ENCODE results near the gene GATB. TPM values are rescaled to one million over a fixed set of nuclear protein-coding genes. Genes with fewer than 3 reads are reported as not detected.

Gene GATB
- total RNA-seq, 1 experiment from 2014 or later: 29.6 TPM

DNA sequence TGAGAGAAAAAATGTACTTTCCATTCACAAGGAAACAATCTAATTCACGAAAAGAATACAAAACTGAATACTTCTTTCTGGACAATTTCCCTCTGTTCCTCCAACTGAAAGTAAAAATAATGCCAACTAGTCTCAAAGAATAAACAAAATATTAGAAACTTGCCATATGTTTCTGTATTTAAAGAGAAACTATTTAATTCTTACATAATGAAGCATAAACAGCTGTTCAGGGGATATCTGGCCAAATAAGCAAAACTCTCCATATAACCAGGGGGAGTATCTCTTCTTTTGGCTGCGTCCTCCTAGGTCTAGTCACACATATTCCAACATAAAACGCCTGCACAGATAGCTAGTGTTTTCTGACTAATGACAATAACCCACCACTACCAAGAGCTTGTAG is 805 bp downstream of the GATB start:
- Mint-ChIP-seq H3K4me1 (ENCODE audit: low read depth, unreplicated experiment) (peaks cover 9% of the 10 kb centered on the region), H3K4me3 (ENCODE audit: unreplicated experiment) (peak overlapping the region; percentile 98), H3K27ac (ENCODE audit: unreplicated experiment) (peak overlapping the region; percentile 100), H3K27me3 (ENCODE audit: insufficient read depth, unreplicated experiment) (peaks cover 3% of the 10 kb centered on the region), H3K9me3 (ENCODE audit: unreplicated experiment) (no peaks in the 10 kb centered on the region), H3K36me3 (ENCODE audit: insufficient read depth, unreplicated experiment) (peaks cover 10% of the 10 kb centered on the region)
- BruUV-seq (replicated peaks): no TSS peak
- TF ChIP-seq, protein P1, sequence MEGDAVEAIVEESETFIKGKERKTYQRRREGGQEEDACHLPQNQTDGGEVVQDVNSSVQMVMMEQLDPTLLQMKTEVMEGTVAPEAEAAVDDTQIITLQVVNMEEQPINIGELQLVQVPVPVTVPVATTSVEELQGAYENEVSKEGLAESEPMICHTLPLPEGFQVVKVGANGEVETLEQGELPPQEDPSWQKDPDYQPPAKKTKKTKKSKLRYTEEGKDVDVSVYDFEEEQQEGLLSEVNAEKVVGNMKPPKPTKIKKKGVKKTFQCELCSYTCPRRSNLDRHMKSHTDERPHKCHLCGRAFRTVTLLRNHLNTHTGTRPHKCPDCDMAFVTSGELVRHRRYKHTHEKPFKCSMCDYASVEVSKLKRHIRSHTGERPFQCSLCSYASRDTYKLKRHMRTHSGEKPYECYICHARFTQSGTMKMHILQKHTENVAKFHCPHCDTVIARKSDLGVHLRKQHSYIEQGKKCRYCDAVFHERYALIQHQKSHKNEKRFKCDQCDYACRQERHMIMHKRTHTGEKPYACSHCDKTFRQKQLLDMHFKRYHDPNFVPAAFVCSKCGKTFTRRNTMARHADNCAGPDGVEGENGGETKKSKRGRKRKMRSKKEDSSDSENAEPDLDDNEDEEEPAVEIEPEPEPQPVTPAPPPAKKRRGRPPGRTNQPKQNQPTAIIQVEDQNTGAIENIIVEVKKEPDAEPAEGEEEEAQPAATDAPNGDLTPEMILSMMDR (IDR thresholded peaks at IDR 0.05; ENCODE audit: insufficient read depth in 1 of 2, low read depth in 1 of 2, low read length in 1 of 2, severe bottlenecking in 1 of 2, unreplicated experiment in 1 of 2): no peak
- Histone ChIP-seq H3K4me1 (peaks cover 5% of the 10 kb centered on the region; the same call in 1 of the 2 replicates), H3K4me3 (ENCODE audit: low read depth, low read length) (peak overlapping the region; percentile 94), H3K27me3 (replicated peaks; ENCODE audit: control insufficient read depth, insufficient read depth, low read length) (no peaks in the 10 kb centered on the region), H3K9me3 (no peaks in the 10 kb centered on the region), H3K36me3 (ENCODE audit: control insufficient read depth, insufficient read depth, low read length) (no peaks in the 10 kb centered on the region; the same call in 1 of the 2 replicates)
- ChIA-PET CTCF (no interaction called here), POLR2A (interaction anchor here (0.6 kb wide), 1 partner anchor 794 kb away, joined by 3 read pairs; no protein-coding TSS in a partner anchor)
- intact Hi-C loops (cut with micrococcal nuclease; ENCODE audit: unreplicated experiment): loop anchor here (10.0 kb wide), 1 partner anchor 585 kb away; no protein-coding TSS in a partner anchor
- no peak for DNase-seq

DNA sequence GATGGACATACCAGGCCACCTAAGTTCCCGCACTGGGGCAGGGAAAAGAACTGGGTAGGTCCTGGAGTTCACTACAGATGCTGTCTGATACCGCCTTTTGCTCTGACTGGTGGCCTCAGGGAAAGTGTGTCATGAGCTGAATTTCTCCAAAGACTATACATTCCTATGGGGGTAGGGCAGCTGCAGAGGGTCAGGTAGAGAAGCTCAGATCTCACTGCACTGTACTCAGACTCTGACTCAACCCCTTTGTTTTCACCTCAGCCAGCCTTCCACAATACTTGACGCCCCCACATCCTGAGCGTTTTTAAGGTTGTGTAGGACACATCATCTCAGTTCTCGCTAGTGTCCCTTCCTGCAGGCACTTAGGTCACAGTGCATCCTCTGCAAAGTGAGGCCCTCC is 7.8 kb downstream of the GATB start:
- POLR2A ChIA-PET: no interaction called here
- DNase-seq: peak in 1 of 2 experiments; percentile 35

DNA sequence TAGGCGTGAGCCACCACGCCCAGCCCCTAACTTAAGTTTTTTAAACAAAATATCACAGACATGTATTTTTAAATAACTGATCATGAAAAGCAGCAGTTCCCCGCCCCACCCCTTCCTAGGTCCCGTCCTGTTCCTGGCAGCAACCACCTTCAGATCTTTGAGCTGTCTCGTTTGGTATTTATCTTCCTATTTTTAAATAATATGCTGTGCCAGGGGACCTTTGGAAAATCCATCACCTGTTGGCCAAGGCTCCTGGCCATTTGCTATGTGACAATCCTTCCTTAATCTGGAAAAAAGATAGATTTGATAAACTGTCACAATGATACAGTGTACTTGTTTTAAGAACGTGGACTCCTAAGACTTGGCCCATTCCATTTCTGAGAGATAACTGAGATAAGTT is 10.7 kb downstream of the GATB start:
- H3K27me3 ChIP-seq (replicated peaks; ENCODE audit: control insufficient read depth, insufficient read depth, low read length): no peaks in the 10 kb centered on the region
- intact Hi-C loops (cut with micrococcal nuclease; ENCODE audit: unreplicated experiment): no loop called here
- Mint-ChIP-seq H3K36me3 (ENCODE audit: insufficient read depth, unreplicated experiment) (peaks cover 6% of the 10 kb centered on the region), H3K4me1 (ENCODE audit: low read depth, unreplicated experiment) (no peaks in the 10 kb centered on the region), H3K4me3 (ENCODE audit: unreplicated experiment) (no peak overlapping the region), H3K27me3 (ENCODE audit: insufficient read depth, unreplicated experiment) (no peaks in the 10 kb centered on the region), H3K9me3 (ENCODE audit: unreplicated experiment) (no peaks in the 10 kb centered on the region), H3K27ac (ENCODE audit: unreplicated experiment) (no peak overlapping the region)
- DNase-seq: no peak
- H3K4me1 ChIP-seq: no peaks in the 10 kb centered on the region
- TF ChIP-seq, protein P1 (IDR thresholded peaks at IDR 0.05; ENCODE audit: insufficient read depth in 1 of 2, low read depth in 1 of 2, low read length in 1 of 2, severe bottlenecking in 1 of 2, unreplicated experiment in 1 of 2): no peak
- CTCF ChIA-PET: no interaction called here
- no TSS peak for BruUV-seq (replicated peaks)
- no peak overlapping the region for H3K4me3 ChIP-seq (ENCODE audit: low read depth, low read length)
- H3K36me3 ChIP-seq (ENCODE audit: control insufficient read depth, insufficient read depth, low read length): no peaks in the 10 kb centered on the region
- POLR2A ChIA-PET: no interaction called here
- H3K9me3 ChIP-seq: no peaks in the 10 kb centered on the region

More for the DNA sequence above, 7.8 kb downstream of the GATB start:
- TF ChIP-seq, protein P1 (IDR thresholded peaks at IDR 0.05; ENCODE audit: insufficient read depth in 1 of 2, low read depth in 1 of 2, low read length in 1 of 2, severe bottlenecking in 1 of 2, unreplicated experiment in 1 of 2): no peak
- Histone ChIP-seq H3K27me3 (replicated peaks; ENCODE audit: control insufficient read depth, insufficient read depth, low read length) (no peaks in the 10 kb centered on the region), H3K36me3 (ENCODE audit: control insufficient read depth, insufficient read depth, low read length) (no peaks in the 10 kb centered on the region), H3K4me1 (no peaks in the 10 kb centered on the region), H3K4me3 (ENCODE audit: low read depth, low read length) (no peak overlapping the region), H3K9me3 (no peaks in the 10 kb centered on the region)
- Mint-ChIP-seq H3K4me1 (ENCODE audit: low read depth, unreplicated experiment) (no peaks in the 10 kb centered on the region), H3K27me3 (ENCODE audit: insufficient read depth, unreplicated experiment) (no peaks in the 10 kb centered on the region), H3K9me3 (ENCODE audit: unreplicated experiment) (no peaks in the 10 kb centered on the region), H3K36me3 (ENCODE audit: insufficient read depth, unreplicated experiment) (peaks cover 10% of the 10 kb centered on the region), H3K4me3 (ENCODE audit: unreplicated experiment) (no peak overlapping the region), H3K27ac (ENCODE audit: unreplicated experiment) (no peak overlapping the region)
- no TSS peak for BruUV-seq (replicated peaks)
- CTCF ChIA-PET: no interaction called here
- intact Hi-C loops (cut with micrococcal nuclease; ENCODE audit: unreplicated experiment): no loop called here
